ENCODE results near the gene EFS. TPM values are rescaled to one million over a fixed set of nuclear protein-coding genes. Genes with fewer than 3 reads are reported as not detected.

The EFS gene
- total and polyA plus RNA-seq, 10 of the 15 experiments (the other 5 are each of a cell fraction or from before 2014, with no cell fraction given): 0.08 TPM; not detected in 9

GRCh38 chr14:23361320-23361719, 3.7 kb downstream of the EFS start:
- RAD21 ChIA-PET (ENCODE audit: unreplicated experiment): interaction anchor here (0.5 kb wide), 1 partner anchor 199 kb away, joined by 5 read pairs; no protein-coding TSS in a partner anchor
- in situ Hi-C loops (cut with MboI): no loop called here
- TF ChIP-seq BCL11A (IDR thresholded peaks at IDR 0.05; ENCODE audit: low read depth, low read length): no peak
- no peak for TF ChIP-seq BACH1 (IDR thresholded peaks at IDR 0.05; ENCODE audit: borderline replicate concordance)
- no peak for TF ChIP-seq ZBTB33 (IDR thresholded peaks at IDR 0.05)
- TF ChIP-seq CBX3 (IDR thresholded peaks at IDR 0.05; ENCODE audit: borderline replicate concordance, low read depth): no peak
- TF ChIP-seq, protein P1, sequence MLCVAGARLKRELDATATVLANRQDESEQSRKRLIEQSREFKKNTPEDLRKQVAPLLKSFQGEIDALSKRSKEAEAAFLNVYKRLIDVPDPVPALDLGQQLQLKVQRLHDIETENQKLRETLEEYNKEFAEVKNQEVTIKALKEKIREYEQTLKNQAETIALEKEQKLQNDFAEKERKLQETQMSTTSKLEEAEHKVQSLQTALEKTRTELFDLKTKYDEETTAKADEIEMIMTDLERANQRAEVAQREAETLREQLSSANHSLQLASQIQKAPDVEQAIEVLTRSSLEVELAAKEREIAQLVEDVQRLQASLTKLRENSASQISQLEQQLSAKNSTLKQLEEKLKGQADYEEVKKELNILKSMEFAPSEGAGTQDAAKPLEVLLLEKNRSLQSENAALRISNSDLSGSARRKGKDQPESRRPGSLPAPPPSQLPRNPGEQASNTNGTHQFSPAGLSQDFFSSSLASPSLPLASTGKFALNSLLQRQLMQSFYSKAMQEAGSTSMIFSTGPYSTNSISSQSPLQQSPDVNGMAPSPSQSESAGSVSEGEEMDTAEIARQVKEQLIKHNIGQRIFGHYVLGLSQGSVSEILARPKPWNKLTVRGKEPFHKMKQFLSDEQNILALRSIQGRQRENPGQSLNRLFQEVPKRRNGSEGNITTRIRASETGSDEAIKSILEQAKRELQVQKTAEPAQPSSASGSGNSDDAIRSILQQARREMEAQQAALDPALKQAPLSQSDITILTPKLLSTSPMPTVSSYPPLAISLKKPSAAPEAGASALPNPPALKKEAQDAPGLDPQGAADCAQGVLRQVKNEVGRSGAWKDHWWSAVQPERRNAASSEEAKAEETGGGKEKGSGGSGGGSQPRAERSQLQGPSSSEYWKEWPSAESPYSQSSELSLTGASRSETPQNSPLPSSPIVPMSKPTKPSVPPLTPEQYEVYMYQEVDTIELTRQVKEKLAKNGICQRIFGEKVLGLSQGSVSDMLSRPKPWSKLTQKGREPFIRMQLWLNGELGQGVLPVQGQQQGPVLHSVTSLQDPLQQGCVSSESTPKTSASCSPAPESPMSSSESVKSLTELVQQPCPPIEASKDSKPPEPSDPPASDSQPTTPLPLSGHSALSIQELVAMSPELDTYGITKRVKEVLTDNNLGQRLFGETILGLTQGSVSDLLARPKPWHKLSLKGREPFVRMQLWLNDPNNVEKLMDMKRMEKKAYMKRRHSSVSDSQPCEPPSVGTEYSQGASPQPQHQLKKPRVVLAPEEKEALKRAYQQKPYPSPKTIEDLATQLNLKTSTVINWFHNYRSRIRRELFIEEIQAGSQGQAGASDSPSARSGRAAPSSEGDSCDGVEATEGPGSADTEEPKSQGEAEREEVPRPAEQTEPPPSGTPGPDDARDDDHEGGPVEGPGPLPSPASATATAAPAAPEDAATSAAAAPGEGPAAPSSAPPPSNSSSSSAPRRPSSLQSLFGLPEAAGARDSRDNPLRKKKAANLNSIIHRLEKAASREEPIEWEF (IDR thresholded peaks at IDR 0.05; ENCODE audit: insufficient replicate concordance, low read depth, low read length): no peak
- TF ChIP-seq RFX5 (IDR thresholded peaks at IDR 0.05; ENCODE audit: low read depth, low read length): no peak
- TF ChIP-seq, protein P2, sequence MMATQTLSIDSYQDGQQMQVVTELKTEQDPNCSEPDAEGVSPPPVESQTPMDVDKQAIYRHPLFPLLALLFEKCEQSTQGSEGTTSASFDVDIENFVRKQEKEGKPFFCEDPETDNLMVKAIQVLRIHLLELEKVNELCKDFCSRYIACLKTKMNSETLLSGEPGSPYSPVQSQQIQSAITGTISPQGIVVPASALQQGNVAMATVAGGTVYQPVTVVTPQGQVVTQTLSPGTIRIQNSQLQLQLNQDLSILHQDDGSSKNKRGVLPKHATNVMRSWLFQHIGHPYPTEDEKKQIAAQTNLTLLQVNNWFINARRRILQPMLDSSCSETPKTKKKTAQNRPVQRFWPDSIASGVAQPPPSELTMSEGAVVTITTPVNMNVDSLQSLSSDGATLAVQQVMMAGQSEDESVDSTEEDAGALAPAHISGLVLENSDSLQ (IDR thresholded peaks at IDR 0.05): no peak
- TF ChIP-seq NRF1 (conservative IDR thresholded peaks at IDR 0.05; ENCODE audit: low read depth, low read length): no peak
- TF ChIP-seq RCOR1 (conservative IDR thresholded peaks at IDR 0.05; ENCODE audit: low read depth, low read length): no peak
- no peak for TF ChIP-seq SUZ12 (IDR thresholded peaks at IDR 0.05; ENCODE audit: unreplicated experiment)
- TF ChIP-seq ESRRA (IDR thresholded peaks at IDR 0.05; ENCODE audit: low read length): no peak
- TF ChIP-seq ETV6 (conservative IDR thresholded peaks at IDR 0.05 in 1 of 2, IDR thresholded peaks at IDR 0.05 in 1 of 2; ENCODE audit: borderline replicate concordance in 1 of 2, low read depth in 1 of 2): no peak
- no peak for TF ChIP-seq IRF4 (IDR thresholded peaks at IDR 0.05; ENCODE audit: low read depth, low read length)
- TF ChIP-seq JUND (IDR thresholded peaks at IDR 0.05; ENCODE audit: low read depth, low read length): no peak
- no peak for TF ChIP-seq TCF7 (IDR thresholded peaks at IDR 0.05; ENCODE audit: borderline replicate concordance)
- no peak for TF ChIP-seq IRF3 (IDR thresholded peaks at IDR 0.05)
- no peak for TF ChIP-seq ATF7 (IDR thresholded peaks at IDR 0.05; ENCODE audit: low read depth)

More at GRCh38 chr14:23361320-23361719, 3.7 kb downstream of the EFS start:
- ChIA-PET CTCF (interaction anchor here (1.1 to 1.4 kb wide), 2 partner anchors 10 to 18 kb away, joined by 4 to 5 read pairs; no protein-coding TSS in a partner anchor), POLR2A (no interaction called here), SMC1A (ENCODE audit: uncharacterized antibody, unreplicated experiment) (interaction anchor here (1.1 kb wide), 2 partner anchors 34 to 53 kb away, joined by 3 read pairs; no protein-coding TSS in a partner anchor)
- intact Hi-C loops (cut with micrococcal nuclease; ENCODE audit: unreplicated experiment): no loop called here
- Histone ChIP-seq H4K20me1 (ENCODE audit: control insufficient read depth, insufficient read depth) (no peaks in the 10 kb centered on the region), H3K36me3 (ENCODE audit: control insufficient read depth in 2 of 2, insufficient read depth in 2 of 2, low read length in 1 of 2) (no peaks in the 10 kb centered on the region), H3K9ac (ENCODE audit: control insufficient read depth, insufficient read depth, low read length) (no peak overlapping the region), H3K4me3 (no peak overlapping the region), H3K27me3 (replicated peaks in 1 of 2; ENCODE audit: control insufficient read depth in 2 of 2, insufficient read depth in 2 of 2, low read length in 1 of 2) (peaks cover 0 to 7% of the 10 kb centered on the region in 2 experiments; a peak in 3 of 4 replicates), H3K27ac (ENCODE audit: control insufficient read depth, insufficient read depth) (no peak overlapping the region), H3K4me1 (ENCODE audit: control insufficient read depth, insufficient read depth, low read length) (no peaks in the 10 kb centered on the region), H3K4me2 (ENCODE audit: control insufficient read depth, insufficient read depth) (no peak overlapping the region), H3K79me2 (ENCODE audit: control insufficient read depth, insufficient read depth, low read length) (no peaks in the 10 kb centered on the region), H3K9me3 (replicated peaks; ENCODE audit: control insufficient read depth, insufficient read depth, low read length) (no peaks in the 10 kb centered on the region), H2AFZ (ENCODE audit: control insufficient read depth, low read depth, low read length) (no peak overlapping the region)
- DNase-seq (ENCODE audit: low read depth, low spot score): no peak
- FAIRE-seq: no peak
- no peak for ATAC-seq
- BruUV-seq (replicated peaks): no TSS peak
